Endometrial microvascular endothelial cells (primary cell): Measurements from ENCODE around the gene MCUR1. TPM values are rescaled to one million over a fixed set of nuclear protein-coding genes. Genes with fewer than 3 reads are reported as not detected.
"Not testable (repeated sequence)": the region's sequence is repeated elsewhere in the genome, so short reads cannot be mapped to it uniquely, and the experiment has no call there.

ENCODE experiments used
- in situ Hi-C: cut with HindIII; loops from 2 replicates; pipeline ENCODE4 v1.10.0; 2017; ENCODE audit warnings: low sequenced_read_pairs, low pct_unique_long_range_greater_than_20kb; ENCODE audit errors: inconsistent ontology term
- total RNA-seq: library from RNA; depleted of rRNA; stranded (reverse); fragments of >200 nt; gene quantifications from one replicate; pipeline ENCODE4 v1.2.3, GENCODE V29; 2015; ENCODE audit errors: inconsistent ontology term

The MCUR1 gene, protein sequence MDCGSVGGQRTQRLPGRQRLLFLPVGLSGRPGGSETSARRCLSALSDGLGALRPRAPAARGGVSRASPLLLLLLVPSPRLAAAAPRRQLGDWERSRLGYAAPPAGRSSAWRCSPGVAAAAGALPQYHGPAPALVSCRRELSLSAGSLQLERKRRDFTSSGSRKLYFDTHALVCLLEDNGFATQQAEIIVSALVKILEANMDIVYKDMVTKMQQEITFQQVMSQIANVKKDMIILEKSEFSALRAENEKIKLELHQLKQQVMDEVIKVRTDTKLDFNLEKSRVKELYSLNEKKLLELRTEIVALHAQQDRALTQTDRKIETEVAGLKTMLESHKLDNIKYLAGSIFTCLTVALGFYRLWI
- total RNA-seq: 9.6 TPM

DNA sequence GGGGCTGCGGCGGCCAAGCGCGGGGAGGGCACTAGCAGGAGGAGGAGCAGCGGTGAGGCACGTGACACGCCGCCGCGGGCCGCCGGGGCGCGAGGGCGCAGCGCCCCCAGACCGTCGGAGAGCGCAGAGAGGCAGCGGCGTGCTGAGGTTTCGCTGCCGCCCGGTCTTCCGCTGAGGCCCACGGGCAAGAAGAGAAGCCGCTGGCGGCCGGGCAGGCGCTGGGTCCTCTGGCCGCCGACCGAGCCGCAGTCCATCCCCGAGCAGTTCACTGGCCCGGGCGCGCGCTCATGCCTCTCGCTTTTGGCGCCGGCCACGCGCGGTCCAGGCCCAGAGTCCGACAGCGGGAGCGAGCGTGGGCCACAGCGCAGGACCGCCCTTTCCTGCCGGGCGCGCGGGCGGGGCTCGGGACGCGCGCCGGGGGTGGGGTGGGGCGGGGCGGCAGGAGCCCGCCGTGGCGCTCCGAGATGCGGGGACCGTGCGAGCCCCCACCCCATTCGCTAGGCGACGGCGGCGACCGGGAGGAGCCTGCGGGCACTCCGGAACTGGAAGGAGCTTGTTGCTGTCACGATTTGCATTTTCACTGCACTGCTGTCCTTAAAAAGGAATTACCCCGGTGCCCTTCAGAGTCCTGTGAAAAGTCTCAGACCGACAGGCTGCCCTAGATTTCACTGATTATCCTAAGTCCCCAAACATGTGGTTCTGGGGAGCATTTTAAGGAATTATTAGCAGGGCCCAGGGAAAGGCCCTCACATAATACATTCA, at the start of gene MCUR1:
TSS of gene MCUR1 (minus strand) at position 382 of the 762 bp plus-strand sequence. CDS start at position 254, 128 bp downstream.
- in situ Hi-C loops: no loop called here

DNA sequence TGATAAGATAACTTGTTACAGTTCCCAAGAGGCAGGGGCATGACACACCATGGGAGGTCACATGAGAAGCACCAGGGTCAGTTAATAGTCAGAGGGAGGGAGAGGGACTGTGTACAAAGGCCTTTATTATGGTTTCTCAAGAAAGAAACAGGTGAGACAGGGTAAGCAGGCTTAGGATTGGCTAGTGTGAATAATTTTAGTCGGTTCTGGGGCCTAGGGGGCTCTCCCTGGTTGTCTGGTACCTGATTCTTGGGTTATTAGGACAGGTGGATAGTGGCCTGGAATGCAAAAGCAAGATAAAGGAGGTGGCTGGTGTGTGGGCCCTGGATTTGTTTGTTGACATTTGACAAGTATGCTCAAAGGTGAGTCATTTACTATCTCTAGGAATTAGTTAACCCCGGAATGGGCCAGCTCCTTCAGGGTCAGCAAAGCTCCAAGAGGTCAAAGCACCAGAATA, 49.4 kb upstream of the MCUR1 start:
- in situ Hi-C loops: no loop called here

DNA sequence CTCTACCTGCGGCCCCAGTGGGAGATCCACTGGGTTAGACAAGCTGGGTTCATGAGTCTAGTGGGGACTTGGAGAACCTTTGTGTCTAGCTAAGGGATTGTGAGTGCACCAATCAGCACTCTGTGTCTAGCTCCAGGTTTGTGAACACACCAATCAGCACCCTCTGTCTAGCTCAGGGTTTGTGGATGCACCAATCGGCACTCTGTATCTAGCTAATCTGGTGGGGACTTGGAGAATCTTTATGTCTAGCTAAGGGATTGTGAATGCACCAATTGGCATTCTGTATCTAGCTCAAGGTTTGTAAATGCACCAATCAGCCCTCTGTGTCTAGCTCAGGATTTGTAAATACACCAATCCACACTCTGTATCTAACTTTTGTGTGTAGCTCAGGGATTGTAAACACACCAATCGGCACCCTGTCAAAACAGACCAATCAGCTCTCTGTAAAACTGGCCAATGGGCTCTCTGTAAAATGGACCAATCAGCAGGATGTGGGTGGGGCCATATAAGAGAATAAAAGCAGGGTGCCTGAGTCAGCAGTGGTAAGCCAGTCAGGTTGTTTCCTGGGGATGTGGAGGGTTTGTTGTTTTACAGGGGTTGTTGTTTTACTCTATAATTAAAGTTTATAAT, 46.3 kb upstream of the MCUR1 start:
- in situ Hi-C loops: not testable (repeated sequence)

DNA sequence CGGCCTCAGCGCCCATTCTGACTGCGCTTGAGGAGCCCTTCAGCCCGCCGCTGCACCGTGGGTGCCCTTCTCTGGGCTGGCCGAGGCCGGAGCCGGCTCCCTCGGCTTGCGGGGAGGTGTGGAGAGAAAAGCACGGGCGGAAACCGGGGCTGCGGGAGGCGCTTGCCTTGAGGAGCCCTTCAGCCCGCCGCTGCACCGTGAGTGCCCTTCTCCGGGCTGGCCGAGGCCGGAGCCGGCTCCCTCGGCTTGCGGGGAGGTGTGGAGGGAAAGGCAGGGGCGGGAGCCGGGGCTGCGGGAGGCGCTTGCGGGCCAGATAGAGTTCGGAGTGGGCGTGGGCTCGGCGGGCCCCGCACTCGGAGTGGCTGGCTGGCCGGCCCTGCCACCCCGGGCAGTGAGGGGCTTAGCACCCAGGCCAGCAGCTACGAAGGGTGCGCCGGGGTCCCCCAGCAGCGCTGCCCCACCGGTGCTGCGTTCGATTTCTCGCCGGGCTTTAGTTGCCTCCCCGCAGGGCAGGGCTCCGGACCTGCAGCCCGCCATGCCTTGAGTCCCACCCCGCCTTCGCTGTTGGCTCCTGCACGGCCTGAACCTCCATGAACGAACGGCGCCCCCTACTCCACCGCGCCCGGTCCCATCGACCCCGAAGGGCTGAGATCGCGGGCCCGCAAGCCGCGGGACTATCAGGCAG, 45.7 kb upstream of the MCUR1 start:
- in situ Hi-C loops: no loop called here

DNA sequence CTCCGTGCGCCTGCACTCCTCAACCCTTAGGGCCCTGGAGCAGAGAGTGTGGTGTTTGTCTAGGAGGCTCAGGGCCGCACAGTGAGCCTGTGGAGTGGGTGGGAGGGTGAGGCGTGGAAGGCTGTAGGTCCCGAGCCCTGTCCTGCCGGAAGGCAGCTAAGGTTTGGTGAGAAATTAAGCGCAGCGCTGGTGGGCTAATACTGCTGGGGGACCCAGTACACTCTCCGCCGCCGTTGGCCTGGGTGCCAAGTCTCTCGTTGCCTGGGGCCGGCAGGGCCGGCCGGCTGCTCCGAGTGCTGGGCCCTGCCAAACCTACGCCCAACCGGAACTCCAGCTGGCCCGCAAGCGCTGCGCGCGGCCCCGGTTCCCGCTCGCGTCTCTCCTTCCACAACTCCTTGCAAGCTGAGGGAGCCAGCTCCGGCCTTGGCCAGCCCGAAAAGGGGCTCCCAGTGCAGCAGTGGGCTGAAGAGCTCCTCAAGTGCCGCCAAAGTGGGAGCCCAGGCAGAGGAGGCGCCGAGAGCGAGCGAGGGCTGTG, 40.4 kb upstream of the MCUR1 start:
- in situ Hi-C loops: no loop called here

DNA sequence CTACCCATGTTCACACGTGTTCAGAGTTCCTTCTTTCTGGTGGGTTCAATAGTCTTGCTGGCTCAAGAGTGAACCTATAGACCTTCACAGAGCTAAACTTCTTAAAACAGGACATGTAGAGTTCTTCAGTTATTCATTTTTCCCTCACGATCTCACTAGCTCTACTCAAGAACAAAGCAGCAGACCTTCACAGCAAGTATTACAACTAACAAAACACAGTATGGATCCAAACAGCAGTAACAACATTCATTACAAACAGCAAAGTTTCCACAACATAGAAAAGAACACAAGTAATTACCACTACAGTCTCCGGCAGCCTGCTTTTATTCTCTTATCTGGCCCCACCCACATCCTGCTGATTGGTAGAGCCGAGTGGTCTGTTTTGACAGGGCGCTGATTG, 39.5 kb upstream of the MCUR1 start:
- in situ Hi-C loops: no loop called here

DNA sequence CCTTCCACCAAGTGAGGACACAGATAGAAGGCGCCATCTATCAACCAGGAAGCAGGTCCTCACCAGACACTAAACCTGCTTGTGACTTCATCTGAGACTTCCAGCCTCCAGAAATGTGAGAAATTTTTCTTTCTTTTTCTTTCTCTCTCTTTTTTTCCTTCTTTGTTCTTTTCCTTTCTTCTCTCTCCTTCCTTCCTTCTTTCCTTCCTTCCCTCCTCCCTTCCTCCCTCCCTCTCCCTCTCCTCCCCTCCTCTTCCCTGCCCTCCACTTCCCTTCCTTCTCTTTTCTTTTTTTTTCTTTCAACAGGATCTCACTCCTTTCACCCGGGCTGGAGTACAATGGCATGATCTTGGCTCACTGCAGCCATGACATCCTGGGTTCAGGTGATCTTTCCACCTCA, 37.4 kb upstream of the MCUR1 start:
- in situ Hi-C loops: no loop called here

DNA sequence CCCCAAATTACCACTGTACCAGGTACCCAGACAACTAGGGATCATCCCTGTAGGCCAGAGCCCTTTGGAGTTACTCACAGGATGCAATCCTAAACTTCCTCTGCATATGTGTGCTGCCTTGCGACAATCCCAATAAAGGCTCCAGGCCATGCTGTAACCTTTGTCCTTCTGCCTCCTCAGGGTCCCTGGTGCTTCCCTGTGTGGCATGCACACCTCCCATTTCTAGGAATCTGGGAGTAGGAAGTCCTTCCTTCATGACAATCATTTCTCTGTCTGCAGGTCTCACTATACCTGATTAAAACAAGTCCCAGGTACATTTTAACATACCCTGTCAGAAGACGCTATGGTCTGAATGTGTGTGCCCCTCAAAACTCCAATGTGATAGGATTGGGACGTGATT, 37.0 kb upstream of the MCUR1 start:
- in situ Hi-C loops: no loop called here

DNA sequence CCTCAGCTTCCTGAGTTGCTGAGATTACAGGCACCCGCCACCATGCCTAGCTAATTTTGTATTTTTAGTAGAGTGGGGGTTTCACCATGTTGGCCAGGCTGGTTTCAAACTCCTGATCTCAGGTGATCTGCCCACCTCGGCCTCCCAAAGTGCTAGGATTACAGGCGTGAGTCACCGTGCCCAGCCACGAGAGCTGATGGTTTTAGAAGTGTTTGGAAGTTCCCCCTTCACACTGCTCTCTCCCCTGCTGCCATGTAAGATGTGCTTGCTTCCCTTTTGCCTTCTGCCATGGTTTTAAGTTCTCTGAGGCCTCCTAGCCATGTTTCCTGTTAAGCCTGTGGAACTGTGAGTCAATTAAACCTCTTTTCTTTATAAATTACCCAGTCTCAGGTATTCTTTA, 36.3 kb upstream of the MCUR1 start:
- in situ Hi-C loops: not testable (repeated sequence)

DNA sequence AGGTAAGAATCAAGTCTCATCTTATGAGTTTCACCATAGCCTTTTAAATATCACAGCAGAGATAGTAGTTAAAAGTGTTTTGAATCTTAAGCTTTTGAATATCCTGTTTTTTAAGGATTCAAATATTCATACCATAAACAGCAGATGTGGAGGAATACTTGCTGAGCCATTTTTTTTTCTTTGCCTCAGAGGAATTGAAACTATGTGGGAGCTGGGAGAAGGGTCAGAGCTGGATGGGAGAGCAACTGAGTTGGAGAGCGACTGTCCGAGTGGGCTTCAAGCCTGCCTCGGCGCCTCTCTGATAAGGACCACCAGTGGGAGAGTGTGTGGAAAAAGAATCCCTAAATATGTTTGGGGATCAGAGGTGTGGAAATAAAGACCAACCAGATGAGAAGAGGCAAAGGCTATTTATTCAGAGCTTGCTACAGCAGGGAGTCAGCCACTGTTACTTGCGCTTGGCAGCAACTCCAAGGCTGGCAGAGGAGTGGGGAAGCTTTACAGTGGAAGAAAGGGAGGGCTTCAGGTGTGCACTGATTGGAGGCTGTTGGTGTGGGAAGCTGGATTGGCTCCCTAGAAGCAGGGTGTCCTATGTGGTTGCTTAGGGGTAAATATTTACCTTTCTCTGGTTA, 34.3 kb upstream of the MCUR1 start:
- in situ Hi-C loops: no loop called here

DNA sequence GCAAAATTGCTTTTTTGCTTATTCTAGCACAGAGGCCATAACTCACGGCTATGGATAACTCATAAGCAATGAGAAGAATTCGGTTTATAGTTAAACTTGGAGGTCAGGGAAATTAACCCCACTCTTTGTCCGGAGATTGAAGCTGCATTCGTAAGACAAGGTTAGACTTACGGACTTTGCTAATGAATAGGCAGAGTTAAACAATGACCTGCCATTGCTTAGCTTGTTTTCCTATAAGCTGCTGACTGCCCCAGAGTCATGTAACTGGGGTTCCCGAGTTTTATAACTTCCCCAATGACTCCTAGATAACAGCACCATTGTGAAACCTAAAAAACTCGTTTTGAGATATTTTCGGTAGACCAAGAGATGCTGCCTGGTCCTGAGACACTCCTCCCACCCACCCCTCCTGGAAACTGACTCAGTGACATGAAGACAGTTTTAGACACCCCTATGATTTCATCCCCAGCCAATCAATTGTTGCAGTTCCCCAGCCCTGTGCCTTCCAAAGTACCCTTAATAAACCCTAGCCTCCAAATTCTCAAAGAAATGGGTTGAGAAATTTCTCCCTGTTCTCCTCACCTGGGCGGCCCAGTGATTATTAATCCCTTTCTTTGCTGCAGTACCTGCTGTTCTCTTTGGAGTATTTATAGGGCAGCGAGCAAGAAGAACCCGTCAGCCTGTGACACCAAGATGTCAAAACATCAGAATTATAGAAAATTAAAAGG, 33.1 kb upstream of the MCUR1 start:
- in situ Hi-C loops: no loop called here

DNA sequence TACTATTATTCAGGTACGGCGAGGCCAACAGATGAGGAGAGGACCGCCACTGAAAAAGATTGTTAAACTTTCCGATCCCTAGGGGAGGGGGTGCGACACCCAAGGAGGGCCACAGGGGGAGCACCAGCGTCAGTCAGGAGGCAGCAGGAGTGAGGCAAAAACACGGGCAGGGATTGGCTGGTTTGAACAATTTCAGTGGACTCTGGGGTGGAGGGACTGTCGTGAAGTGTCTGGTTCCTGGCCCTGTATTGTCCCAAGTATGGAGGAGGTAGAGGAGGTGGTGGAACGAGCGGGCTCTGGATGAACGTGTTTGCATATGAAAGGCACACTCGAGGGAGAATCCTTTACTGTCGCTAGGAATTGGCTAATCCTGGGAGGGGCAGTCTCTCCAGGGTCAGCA, 32.5 kb upstream of the MCUR1 start:
- in situ Hi-C loops: no loop called here

DNA sequence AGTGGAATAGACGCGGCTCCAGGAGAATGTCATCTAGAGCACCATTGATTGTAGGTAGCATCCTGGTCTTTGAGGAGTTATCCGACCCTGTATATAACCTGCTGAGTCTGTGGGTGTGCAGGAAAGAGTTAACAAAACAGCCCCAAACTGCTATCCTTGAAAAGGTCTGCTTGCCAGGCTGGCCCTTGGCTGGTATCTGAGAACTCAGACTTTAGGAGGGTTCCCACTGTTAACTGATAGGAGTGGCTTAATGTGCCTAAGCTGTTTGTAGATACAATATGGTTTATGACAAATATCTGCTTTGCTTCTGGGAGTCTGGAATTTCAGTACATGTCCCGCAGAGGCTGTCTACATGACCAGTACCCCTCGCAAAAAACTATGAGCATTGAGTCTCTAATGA, 27.6 kb upstream of the MCUR1 start:
- in situ Hi-C loops: no loop called here

DNA sequence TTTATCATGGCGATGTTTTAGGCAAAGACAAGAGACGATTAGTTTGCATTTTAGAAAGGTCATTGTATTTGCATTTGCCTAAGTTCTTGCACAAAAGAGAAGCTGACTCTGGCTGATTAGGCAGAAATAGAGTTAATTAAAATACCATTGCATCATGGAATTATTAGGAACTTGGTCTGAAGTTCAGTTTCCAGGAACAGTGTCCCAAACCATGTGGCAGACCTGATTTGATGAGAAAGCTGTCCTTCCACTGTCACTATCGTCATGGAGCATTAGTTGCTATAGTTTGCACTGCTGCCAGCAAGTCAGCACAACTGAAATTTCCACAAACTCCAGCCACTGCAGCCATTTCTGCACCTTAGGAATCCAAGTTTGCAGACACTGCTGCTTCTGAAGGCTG, 24.3 kb upstream of the MCUR1 start:
- in situ Hi-C loops: no loop called here

DNA sequence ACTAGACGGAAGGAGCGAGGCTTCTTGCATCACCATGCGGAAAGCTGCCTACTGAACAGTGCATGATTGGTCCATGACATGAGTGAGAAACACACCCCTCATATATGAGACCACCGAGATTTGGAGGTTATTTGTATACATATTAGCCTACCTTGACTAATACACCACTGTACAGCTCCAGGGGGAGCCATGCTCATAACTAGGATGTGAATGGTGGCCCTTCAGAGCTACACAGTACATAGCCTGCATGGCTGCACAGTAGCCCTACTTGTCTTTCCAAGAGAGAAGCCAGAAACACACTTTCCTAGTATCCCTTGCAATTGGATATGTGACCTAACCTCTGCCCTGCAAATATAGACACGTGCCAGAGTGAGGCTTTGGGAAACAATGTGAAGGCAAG, 21.8 kb upstream of the MCUR1 start:
- in situ Hi-C loops: no loop called here

DNA sequence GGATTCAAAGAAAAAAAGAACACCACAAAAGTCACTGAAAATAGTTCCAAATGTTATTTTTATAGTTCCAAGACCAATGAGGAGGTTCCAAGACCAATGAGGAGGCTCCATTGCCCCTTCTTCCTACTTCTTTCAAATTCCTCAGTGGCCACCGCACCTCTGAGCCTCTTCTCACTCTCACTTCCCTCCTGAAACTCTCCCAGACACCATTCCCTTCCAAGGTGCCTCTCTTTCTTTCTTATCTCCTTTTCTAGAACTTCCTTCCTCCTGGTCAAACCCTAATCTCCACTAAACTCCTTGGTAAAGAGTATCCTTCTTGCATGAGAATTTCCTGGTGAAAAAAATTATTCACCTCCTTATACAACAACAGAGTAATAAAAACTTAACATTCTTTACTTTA, 20.4 kb upstream of the MCUR1 start:
- in situ Hi-C loops: no loop called here

DNA sequence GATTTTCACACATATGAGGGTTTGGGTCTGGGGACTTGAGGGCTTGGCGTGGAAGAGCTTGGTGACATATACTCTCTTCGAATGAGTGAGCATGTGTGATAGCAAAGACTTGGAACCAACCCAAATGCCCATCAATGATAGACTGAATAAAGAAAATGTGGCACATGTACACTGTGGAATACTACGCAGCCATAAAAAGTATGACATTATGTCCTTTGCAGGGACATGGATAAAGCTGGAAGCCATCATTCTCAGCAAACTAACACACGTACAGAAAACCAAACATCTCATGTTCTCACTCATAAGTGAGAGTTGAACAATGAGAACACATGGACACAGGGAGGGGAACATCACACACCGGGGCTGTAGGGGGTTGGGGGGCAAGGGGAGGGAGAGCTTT, 19.7 kb upstream of the MCUR1 start:
- in situ Hi-C loops: not testable (repeated sequence)

DNA sequence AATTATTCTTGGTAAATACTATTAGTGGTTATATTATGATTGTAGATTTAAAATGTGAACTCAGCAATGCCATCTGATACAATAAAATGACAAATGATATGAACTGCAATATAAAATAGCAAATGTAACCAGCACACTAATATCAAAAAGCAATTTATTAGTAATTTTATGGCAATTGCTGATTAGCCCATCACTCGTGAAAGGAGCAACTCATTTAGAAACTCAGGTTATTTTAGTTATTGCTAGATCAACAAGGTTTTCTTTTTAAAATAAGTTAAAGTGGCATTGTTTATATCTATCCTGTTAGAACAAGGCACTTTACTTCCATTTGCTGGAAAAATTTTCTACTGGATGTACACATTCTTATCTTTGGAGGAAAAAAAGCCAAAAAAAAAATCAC, 18.4 kb upstream of the MCUR1 start:
- in situ Hi-C loops: no loop called here
